Stimulated activated CD4-positive, alpha-beta T cell treated with anti-CD3 and anti-CD28 coated beads, Interleukin-15, amount 100 ng/mL, for 48 hours (primary cell): Measurements from ENCODE around the gene EPHB3.

ENCODE experiments used
- DNase-seq, 2 donors: peaks; one replicate each; pipeline ENCODE4 v3.0.0-alpha.2; 2020; ENCODE audit warnings: low read depth in 2 of 2

Gene EPHB3

DNA sequence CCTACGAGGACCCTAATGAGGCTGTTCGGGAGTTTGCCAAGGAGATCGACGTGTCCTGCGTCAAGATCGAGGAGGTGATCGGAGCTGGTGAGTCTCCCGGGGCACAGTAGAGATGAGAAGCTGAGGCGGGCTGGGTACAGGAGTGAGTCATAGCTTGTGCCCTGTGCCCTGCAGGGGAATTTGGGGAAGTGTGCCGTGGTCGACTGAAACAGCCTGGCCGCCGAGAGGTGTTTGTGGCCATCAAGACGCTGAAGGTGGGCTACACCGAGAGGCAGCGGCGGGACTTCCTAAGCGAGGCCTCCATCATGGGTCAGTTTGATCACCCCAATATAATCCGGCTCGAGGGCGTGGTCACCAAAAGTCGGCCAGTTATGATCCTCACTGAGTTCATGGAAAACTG is 17.9 kb downstream of the EPHB3 start:
- DNase-seq = no peak

- no peak for DNase-seq
These were observed 18.8 kb downstream of the EPHB3 start for GRCh38 chr3:184580376-184580775.

GRCh38 chr3:184581331-184581855 is 19.8 kb downstream of the EPHB3 start:
- DNase-seq = no peak

DNA sequence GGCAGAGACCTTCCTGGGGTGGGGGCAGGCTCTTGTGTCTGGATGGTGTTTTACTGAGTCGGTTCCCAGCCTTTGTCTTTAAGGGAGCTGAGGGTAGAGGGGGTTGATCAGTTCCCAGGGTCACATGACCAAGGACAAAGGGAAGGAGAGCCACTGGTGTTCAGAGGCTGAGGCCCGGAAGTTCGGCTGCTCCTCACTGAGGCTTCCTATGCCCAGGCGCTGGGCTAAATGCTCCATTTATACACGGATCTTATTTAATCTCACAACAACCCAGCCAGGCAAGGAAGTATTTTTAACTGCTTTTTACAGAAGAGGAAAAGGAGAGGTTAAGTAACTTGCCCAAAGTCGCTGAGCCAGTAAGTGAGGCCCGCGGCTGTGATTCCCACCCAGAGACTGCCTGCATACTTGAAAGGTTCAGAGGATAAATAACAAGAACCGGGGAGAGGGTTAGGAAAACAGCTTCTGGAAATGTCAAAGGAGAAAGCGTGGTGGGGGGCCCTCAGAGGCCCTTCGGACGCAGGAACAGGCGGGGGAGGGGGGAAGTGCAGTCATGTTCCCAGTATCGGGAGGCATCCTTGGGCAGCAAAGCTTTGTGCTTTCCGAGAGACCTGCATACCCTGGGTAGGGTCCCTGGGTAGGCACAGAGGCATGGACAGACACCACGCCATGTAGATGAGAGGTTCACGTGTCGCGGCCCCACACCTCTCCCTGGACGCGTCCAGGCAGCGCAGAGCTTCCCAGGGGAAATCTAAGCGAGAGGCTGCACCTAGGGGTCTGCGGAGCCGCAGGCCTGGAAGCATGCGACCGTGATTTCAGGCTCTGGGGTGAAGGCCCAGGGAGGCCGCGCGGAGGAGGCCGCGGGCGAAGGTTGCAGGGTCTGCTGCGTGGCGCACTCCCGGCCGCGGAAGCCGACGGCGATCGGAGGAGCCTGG is 21.3 kb downstream of the EPHB3 start:
- no peak for DNase-seq

DNA sequence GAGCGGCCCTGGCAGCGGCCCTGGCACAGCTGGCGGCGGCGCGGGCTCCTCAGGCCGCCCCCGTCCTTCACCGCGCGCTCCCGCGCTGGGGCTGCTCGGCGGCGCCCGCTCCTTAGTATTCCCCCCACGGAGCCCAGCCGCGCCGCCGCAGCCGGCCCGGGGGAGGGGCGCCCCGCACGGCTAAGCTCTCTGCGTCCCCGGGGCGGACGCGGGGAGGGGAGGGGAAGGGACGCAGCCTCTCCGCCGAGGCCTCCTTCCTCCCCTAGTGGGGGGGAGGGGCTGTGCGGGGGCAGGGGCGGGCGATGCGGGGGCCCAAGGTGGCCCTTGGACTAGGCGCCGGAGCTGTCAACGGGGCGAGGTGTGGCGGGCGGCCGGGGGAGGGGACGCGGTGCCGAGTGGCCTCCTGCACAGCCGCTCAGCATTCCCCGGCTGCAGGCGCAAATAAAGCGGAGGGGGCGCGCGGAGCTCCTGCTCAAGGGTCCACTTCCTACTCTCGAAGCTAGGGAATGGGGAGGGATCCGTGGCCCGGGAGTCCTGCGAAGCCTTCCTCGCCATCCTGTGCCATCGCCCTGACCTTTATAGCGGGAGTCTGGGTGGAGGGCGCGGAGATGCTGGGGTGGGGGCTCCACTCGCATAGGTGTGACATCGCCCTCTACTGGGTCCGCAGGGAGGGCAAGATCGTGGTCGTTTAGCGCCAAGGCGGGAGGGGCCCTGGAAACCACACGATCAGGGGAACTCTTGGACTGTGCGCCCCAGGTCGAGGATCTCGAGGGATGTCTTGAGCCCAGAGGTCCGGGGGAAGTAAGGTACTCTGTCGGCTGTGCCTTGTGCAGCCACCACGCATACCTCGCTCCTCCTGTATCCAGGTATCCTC is 22.2 kb downstream of the EPHB3 start:
- no peak for DNase-seq

- no peak for DNase-seq
These were observed 22.9 kb downstream of the EPHB3 start for GRCh38 chr3:184584464-184584891.

- no peak for DNase-seq
These were observed 24.0 kb downstream of the EPHB3 start for GRCh38 chr3:184585545-184585944.

DNA sequence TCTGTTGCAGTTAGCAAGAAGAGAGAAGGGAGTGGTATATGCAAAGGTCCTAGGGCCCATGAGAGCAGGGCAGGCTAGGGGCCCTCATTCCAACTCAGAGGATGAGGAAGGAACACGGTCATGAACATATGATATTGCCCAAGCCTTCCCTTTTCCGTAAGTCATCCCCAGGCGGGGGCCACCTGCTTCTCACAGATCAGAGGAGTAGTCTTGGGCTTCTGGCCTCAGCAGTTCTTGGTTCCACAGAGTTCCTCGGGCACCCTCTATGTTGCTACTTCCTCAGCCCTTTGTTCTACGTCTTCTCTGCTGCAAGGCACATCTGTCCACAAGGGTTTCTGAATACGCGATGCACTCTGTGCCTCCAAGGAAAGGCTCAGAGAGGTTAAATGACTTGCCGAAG is 25.3 kb downstream of the EPHB3 start:
- no peak for DNase-seq

- DNase-seq = no peak
These were observed 27.2 kb downstream of the EPHB3 start for GRCh38 chr3:184588776-184589175.

- DNase-seq = no peak
These were observed 29.2 kb downstream of the EPHB3 start for GRCh38 chr3:184590795-184591194.

GRCh38 chr3:184591789-184592188 is 30.2 kb downstream of the EPHB3 start:
- DNase-seq = no peak

DNA sequence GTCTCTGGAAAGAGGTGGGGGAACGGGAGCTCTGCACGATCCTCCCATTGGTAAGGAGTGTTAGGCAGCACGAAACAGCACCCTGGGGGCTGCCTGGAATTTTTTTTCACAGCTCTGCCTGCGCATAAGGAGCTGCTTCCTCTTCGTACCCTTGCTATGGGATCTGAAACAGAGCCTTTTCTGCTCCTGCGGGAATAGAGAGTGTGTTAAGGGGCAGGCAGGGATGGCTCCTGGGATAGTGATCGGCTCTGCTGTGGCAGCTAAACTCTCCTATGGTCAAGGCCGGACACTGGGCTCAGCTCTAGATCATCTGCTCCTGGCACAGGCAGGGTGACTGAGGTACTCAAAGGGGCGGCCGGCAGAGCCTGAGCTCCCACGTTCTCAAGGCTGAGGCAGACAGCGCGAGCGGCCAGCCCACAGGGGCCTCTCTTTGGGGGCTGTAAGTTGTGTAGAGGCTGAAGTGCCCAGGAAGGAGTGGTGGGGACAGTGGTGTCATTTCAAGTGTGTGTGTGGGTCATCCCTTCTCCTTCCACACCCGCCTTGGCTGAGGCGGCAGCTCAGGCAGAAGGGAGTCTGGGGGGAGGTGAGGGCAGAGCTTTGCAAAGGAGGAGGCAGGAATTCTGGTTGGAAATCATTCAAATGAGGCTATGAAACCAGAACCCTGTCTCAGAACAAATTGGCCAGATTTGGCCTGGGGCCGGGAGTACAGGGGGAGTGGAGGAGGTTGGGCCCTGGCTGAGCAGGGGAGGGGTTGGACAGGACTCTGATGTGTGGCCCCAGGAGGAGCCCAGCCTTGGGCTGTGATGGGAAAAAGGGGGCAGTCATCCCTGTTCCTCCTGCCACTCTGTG is 31.0 kb downstream of the EPHB3 start:
- DNase-seq = no peak

DNA sequence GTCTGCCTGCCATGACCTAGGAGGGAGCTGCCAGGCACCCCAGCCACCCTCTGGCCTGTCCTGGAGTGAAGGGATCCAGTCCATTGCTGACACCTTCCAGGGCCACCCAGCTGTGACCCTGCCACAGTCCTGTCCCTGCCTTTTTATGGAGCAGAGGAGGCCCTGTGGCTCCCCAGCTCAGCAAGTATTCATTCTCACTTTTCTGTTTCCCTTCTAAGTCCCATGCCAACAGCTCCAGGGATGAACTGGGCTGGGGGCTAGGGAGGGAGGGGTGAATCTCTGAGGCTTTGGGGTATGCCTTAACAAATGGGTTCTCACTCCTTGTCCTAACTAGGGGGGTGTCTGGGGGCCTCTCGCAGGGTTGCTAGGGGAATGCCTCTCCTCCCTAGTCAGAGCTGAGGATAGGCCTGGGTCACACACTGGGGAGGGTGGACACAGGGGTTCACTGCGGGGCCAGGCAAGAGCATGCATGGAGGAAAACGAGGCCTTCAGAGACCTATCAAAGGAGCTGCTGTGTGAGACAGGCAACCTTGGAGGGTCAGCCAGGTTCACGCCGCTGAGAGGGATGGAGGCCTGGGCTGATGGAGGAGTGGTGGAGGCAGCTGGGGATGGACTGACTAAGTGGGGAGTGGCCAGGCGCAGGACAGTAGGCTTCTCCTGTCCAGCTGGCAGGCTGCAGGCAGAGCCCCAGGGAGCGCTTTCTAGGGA is 31.8 kb downstream of the EPHB3 start:
- no peak for DNase-seq

- DNase-seq = no peak
These were observed 32.3 kb downstream of the EPHB3 start for GRCh38 chr3:184593928-184594303.

GRCh38 chr3:184594371-184595001 is 32.9 kb downstream of the EPHB3 start:
- no peak for DNase-seq

DNA sequence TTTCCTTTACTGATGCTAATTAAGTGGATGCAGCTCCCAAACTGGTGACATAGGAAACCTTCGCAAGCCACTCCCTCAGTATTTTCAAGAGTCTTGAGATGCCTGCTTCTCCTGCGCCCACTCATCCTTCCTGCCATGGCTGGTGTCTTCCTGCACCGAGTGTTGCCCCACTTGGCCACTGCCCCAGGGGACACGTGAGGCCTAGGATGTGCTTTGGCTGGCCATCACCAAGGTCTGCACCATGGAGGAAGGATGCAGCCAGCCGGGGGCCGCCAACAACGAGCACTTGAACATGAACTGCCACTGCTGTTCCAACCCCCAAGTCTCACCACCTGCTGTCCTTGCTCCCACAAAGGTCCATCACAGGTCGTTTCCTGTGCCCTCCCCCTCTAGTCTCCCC is 34.1 kb downstream of the EPHB3 start:
- no peak for DNase-seq

DNA sequence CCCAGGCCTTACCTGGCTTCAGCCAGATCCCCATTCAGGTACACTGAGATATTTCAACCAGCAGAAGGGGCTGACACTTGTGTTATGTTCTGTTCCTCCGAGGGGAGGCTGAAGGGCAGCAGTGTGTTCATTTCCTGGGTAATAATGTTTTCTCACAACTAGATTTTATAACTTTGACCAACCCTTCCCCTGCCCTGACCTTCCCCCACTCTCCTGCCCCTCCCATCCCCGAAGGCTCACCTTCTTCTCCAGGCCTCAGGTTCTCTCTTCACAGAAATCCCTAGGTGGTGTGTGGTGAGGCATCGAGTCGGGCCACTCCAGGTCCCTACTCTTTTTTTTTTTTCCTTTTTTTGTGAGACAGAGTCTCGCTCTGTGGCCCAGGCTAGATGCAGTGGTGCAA is 34.6 kb downstream of the EPHB3 start:
- no peak for DNase-seq

- no peak for DNase-seq
These were observed 35.4 kb downstream of the EPHB3 start for GRCh38 chr3:184596886-184597575.

DNA sequence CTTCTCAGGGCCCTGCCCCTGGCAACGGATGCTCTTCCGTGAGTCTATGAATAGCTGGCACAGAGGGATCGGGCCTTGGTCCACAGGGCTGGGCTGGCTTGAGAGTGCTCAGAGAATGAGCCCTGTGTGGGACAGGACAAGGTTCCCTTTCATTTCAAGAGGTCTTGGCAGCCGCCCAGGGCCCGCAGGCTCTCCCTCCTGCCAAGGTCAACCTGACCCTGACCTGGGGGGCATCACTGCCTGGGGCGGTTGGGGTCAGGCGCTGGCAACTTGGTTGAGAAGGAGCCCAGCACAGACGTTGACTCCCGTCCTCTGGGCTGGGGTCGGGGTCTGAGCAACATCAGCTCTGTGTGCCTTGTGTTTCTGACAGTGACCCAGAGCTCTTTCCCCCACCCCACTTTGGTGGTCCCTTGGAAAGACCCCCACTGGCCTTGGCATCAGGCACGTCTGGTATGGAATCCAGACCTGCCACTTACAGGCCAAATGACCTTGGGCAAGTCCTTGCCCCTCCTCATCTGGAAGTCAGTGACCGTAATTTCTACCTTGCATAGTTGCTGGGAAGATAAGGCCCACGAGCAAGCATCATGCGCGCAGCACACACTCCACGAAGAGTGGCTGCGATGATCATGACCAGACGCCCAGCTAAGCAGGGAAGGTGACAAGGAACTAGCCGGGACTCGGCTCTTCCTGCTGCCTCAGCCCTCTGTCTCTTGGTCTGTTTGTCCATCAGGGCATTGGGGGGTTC is 36.4 kb downstream of the EPHB3 start:
- DNase-seq = no peak
